GM18858 (cell line): ENCODE data around the gene LIMS1.

Experiments
- ATAC-seq: cut with Tn5 transposase; IDR thresholded peaks from one replicate; pipeline ENCODE4 v1.9.1; 2021; ENCODE audit not compliant: unreplicated experiment

LIMS1 gene

DNA sequence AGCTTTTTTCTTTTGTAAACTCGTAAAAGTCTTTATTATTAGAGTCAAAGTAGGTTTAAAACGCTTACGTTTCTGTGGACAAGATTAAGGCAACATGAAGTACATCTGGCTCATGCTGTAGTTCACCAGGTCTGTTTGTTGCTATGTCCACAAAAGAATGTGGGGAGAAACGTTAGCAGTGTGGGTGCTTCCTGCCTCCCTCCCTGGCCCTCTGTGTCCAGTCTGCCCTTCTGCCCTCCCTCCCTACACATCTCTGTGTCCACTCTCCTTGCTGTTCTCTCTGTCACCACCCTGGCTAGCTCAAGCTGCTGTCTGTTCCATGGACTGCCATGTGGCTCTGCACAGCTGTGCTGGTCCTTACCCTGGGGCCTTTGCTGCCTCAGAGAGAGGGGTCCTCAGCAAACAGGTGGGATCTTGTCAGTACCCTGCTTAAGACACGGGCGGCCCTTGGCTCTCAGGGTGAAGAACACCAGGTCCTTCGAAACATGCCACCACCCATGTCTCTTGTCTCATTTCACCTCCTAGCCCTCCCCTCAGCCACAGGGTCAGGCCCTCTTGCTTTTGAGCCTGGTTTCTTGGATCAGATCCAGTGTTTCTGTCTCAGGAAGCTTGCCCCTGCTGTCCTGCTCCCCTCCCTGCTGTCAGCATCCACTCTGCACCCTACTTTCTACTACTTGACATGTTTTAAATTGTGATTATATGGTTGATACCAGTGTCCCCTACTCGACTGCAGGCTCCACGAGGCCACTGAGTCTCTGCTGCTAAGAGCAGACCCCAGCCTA is 79.2 kb downstream of the LIMS1 start:
- no peak for ATAC-seq

GRCh38 chr2:108614043-108614545 is 79.8 kb downstream of the LIMS1 start:
- ATAC-seq = no peak

DNA sequence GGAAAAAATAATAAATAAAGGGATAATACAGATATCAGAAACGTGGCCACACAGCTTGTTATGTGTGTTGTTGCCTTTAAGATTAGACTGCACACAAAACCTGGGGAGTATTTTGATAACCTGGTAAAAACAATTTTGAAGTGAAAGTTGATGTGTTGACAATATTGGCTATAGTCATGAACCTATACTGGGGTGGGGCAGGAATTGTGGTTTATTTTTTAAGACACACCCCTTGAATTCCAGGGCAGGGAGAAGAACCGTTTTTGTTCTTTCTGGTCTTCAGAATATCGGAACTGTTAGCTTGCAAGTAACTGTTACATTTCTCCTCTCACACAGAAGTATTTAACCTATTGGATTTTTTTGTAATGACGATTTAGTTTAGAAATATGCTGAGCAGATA is 80.4 kb downstream of the LIMS1 start:
- ATAC-seq = no peak

- no peak for ATAC-seq
These were observed 81.3 kb downstream of the LIMS1 start for GRCh38 chr2:108615480-108616090.

GRCh38 chr2:108616318-108616717 is 82.0 kb downstream of the LIMS1 start:
- ATAC-seq = no peak

DNA sequence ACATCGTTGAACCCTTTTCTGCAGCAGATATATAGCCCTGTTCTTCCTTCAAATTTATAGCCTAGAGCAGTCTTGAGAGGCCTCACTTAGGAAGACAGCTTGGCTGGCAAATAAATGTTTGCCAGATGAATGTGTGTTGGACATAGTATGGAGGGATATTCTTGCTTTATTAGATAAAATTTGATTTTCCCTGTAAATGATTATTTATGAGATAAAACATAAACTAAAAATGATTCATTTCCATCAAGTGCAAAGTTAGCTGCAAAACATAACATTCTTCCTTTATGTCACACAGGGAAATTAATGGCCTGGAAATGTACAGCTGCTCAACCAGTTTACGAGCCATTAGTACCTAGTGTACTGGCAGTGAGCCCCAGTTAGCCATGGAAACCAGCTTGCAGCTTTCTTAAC is 82.5 kb downstream of the LIMS1 start:
- no peak for ATAC-seq

DNA sequence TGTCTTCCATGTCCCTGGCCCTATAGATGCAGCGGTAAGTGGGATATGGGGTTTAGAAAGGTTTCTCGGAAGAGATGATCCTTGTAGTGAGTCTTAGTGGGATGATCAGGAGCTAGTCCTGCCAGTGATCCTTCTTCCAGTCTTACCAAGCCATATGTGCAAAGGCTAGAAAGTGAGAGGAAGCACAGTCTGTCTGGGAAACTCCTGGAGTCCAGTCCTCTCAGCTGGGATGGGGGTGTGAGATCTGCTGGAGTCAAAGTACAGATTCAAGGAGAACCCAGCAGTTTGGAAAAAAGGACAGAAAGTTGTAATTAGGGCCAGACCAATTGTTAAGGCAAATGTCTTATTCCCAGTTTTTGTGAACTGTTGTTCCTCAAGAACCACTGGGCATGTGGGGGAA is 83.3 kb downstream of the LIMS1 start:
- no peak for ATAC-seq

DNA sequence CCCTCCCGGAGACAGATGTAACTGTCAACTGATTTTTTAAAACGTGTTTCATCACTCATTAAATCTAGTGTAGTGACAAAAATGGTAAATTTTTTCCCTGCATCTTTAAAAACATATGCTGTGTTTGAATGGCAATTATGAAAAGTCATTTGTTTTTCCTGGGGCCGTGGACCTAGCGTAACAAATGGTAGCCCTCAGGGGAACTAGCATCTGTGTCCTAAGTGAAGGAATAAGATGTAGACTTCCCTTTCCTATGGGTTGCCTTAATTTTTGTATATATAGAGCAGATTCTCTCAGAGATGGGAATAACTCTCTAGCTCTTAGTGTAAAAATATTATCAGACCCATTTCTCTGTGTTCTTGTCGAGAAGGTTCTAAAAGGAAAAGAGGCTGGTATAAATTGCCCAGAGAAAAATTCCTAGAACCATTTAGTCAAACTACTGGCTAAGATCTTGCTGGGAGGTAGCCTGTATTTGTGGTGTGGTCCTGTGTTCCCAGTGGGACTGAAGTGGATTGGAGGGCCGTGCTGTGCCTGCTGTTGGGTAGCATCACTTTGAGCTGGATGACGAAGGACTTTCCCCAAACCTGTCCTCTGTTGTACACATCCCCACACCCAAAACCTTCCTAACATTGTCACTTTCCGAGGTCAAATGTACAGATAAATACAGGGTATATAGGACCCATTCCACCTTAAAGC is 85.8 kb downstream of the LIMS1 start:
- ATAC-seq = no peak

- no peak for ATAC-seq
These were observed 86.4 kb downstream of the LIMS1 start for GRCh38 chr2:108620656-108621055.

- ATAC-seq = peak; percentile 96
These were observed 86.9 kb downstream of the LIMS1 start for GRCh38 chr2:108621087-108621559.

DNA sequence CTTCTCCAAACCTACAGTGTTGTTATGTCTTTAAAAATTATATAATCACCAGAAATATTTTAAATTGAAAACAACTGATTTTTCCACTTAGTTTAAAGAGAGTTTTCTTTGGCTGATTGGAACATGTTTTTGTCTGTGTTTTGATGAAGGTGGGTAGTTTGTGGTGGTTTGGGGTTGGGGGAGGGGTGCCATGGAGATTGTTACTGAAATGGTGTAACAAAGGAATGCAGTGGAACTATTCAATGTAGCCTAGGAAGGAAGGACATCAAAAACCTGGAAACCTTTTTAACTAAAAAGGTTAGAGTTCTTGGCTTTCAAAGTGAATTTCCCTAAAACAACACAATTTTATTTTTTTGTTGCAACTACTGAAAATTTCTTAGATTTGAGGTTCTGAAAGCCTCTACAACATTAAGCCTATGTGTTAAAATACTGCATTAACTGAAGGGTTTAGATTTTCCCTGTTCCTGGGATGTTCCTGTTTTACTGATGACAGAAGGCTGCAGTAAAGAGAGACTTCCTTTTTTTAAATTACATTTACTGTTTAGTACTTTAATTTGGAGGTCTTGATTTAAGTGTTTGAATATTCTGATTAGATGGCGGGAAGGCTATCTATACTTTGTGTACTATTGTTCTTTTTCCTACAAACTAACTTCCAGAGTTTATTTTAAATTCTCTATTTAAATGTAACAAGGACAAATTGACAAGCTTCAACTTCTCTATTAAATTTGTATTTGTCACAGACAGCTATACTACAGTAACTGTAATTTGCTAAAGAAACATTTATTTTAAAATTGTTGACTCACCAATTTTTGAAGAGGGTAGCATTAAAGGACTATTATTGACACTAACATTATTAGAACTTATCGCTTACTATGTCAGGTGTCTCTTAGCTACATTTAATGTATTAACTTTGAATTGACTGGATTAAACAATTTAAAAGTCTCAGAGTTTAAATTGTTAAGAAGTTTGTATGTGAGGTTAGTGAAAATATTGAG is 87.7 kb downstream of the LIMS1 start:
- no peak for ATAC-seq

DNA sequence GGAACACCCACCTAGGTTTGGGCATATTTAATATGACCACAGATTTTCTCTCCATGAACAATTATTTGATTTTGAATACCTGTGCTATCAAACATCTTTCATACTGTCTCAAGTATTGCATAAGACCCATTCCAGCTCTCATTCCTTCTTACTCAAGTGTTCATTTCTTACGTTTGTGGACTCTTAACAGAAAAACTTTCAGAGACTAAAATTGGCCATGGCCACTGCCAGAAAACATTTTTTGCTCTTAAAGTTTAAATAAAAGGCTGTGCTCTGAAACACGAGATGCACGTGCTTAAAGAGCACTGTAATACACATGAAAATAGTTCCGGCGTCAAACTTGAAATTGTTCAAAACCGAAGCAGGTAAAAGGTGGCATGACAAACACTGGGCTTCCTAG is 89.3 kb downstream of the LIMS1 start:
- no peak for ATAC-seq

DNA sequence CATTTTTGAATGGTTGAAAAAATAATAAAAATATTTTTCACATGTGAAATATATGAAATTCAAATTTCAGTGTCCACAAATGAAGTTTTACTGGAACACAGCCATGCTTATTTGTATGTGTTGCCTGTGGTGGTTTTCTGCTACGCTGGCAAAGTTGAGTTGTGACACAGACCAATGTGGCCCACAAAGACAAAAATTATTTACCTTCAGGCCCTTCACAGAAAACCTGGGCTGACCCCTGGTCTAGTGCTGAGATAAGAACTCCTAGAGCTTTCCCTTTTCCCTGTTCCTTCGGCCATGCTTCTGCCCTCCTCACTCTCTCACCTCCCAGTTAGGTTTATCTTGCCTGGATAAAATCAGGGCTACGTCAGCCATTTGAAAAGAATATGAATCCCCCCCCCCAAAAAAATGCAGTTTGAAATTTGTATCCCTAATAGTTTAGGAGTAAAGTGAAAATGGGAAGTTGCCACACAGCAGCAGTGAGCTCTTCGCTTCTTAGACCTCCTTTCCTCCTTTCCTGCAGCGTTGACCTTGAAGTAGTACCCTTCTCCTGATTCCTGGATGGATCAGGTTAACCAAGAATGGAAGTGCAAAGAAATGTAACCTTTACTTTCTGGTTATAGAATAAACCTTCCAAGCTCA is 91.0 kb downstream of the LIMS1 start:
- no peak for ATAC-seq

GRCh38 chr2:108625828-108626195 is 91.5 kb downstream of the LIMS1 start:
- ATAC-seq = no peak

DNA sequence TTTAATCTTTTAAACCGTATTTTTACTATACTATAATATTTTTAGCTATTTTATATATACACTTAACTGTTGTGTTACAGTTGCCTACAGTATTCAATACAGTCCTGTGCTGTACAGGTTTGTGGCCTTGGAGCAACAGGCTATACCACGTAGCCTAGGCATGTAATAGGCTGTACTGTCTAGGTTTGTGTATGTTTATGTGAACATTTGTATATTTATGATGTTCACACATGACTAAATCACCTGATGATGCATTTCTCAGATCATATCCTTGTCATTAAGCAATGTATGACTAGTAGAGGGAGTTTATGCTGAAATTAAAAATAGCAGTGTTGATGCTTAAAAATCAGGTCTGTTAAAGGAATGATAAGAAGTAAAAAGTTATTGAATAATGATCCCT is 92.7 kb downstream of the LIMS1 start:
- no peak for ATAC-seq

GRCh38 chr2:108627911-108628567 is 93.8 kb downstream of the LIMS1 start:
- no peak for ATAC-seq

DNA sequence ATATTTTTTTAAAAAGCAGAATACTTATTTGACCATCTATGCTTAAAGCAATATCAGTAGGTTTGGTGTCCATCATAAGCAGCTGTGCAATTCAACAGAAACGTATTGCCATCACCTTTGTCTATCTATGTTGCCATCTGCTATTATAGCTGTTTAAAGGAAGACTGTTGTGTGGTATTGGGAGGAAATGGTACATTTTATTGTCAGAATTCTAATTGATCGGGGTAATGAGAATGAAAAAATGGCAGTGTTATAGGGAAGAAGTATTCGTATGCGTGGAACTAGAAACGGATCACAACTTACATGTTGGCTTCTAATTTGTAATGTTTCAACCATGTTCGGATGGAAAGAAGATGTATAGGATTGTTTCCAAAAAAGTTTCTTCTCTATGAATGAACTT is 94.7 kb downstream of the LIMS1 start:
- ATAC-seq = no peak

DNA sequence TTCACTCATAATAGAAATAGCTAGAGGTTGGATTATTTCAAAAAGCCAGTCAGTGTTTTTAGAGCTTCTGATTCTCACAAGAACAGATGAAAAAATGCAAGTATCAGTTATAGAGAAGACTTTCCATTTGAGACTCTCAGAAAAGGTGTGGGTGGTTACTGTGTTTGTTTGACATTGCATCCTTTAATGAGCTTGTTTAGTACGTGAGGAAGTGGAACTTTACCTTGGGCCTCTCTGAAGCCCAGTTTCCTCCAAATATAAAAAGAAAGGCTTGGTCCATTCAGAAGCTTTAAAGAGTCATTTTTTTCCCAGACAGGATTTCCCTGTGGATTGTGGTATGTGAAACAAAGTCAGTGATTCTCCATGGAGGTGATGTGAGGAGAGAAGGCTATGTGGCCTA is 95.1 kb downstream of the LIMS1 start:
- peak; percentile 80 for ATAC-seq

DNA sequence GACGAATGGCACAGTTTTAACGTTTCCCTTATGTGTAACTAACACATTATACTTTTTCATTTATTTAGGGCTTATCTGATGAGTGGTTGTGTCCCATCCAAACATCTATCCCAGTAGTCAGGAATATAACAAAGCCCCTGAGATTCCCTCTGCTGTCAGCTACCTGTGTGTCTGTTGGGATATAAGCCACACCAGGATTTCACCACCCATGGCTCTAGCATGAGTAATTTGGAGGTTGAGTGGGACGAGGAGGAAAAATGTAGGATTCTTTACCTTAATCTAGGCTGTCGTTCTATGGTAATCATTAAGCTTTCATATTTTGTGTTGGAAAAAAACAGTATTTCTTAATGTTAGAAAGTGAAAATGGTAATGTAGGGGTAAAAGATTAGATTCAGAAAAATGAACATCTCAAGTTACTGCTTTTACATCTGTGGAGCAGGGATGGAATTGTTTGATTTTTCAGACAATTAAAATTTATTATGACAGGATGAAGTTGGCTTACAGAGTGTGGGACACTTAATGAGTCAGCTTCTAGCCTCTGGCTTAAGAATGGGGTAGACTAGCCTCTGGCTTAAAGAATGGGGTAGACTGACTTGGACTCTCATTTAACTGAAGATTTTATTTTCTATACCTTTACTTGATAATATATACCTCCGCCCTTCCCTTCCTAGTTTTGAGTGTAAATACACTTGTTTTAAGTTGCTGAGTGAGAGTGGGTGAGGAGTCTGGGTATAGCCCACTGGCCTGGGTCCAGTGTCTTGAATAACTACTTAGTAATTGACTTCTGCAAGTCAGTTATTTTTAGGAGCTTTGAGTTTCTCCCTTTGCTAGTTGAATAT is 96.5 kb downstream of the LIMS1 start:
- ATAC-seq = no peak
